Right atrium auricular region (tissue), 2 donors: Measurements from ENCODE around the gene SP140L. TPM values are rescaled to one million over a fixed set of nuclear protein-coding genes. Genes with fewer than 3 reads are reported as not detected.

Experiments used
- DNase-seq: peaks from one replicate; pipeline ENCODE4 v3.0.0-alpha.2; 2019; ENCODE audit warnings: low spot score
- H3K27ac ChIP-seq, 2 donors: fragments of 200-600 bp; sonication (generic); 1 replicate in 1 of 2; 2 replicates in 1 of 2; pipeline ENCODE4 v1.5.1; 2016 to 2019
- H3K27me3 ChIP-seq, 2 donors: fragments of 200-600 bp; sonication (generic); one replicate each; pipeline versions ENCODE4 v1.5.1 to v1.6.0; 2017 to 2019
- H3K36me3 ChIP-seq: fragments of 200-600 bp; sonication (generic); one replicate; pipeline ENCODE4 v1.5.1; 2016
- H3K4me1 ChIP-seq, 2 donors: fragments of 200-600 bp; sonication (generic); one replicate each; pipeline versions ENCODE4 v1.5.1 to v1.6.0; 2017 to 2019
- H3K4me3 ChIP-seq, 2 donors: fragments of 200-600 bp; sonication (generic); 1 replicate in 1 of 2; 2 replicates in 1 of 2; pipeline ENCODE4 v1.5.1; 2017 to 2019; ENCODE audit warnings: mild to moderate bottlenecking in 1 of 2, moderate library complexity in 1 of 2
- H3K9me3 ChIP-seq, 2 donors: fragments of 200-600 bp; sonication (generic); one replicate each; pipeline ENCODE4 v1.5.1; 2019
- CTCF ChIP-seq, 2 donors: fragments of 200-600 bp; sonication (generic); IDR thresholded peaks; one replicate each; pipeline ENCODE4 v1.5.1; 2019; ENCODE audit warnings: antibody characterized with exemption in 2 of 2
- total RNA-seq, 2 donors: library from RNA; depleted of rRNA; stranded (reverse); fragments of >200 nt; gene quantifications; one replicate each; pipeline ENCODE4 v1.1.0, GENCODE V29; 2016

SP140L gene
- total RNA-seq, 2 donors from 2014 or later: 3.0 to 3.2 TPM

- Histone ChIP-seq H3K36me3 (peaks cover 58% of the 10 kb centered on the region), H3K27ac (no peak overlapping the region), H3K4me3 (no peak overlapping the region), H3K27me3 (no peaks in the 10 kb centered on the region), H3K4me1 (no peaks in the 10 kb centered on the region), H3K9me3 (no peaks in the 10 kb centered on the region)
- DNase-seq: no peak
- TF ChIP-seq CTCF (IDR thresholded peaks at IDR 0.05): no peak
Observed at GRCh38 chr2:230449901-230450467, 123.0 kb downstream of the SP140L start.

- no peak overlapping the region for H3K27ac ChIP-seq
- H3K4me1 ChIP-seq: no peaks in the 10 kb centered on the region
- TF ChIP-seq CTCF (IDR thresholded peaks at IDR 0.05): no peak
- no peaks in the 10 kb centered on the region for H3K27me3 ChIP-seq
- no peak for DNase-seq
- no peak overlapping the region for H3K4me3 ChIP-seq
- peaks cover 56% of the 10 kb centered on the region for H3K36me3 ChIP-seq
- peaks cover 0 to 4% of the 10 kb centered on the region in 2 donors for H3K9me3 ChIP-seq
Observed at GRCh38 chr2:230453006-230453405, 126.0 kb downstream of the SP140L start.

Other genes starting within 250 kb of the SP140L start
- gene SP110, start 107.2 kb upstream of the SP140L start, total RNA-seq: 10 to 100 TPM in 1 of 2 donors, 1 to 10 TPM in 1; 7.5 to 10.3 TPM
- gene SP140, start 101.5 kb upstream of the SP140L start, total RNA-seq: under 1 TPM; 0.26 to 0.55 TPM
- 10 to 100 TPM; 66.5 to 80.1 TPM for gene SP100, start 89.0 kb downstream of the SP140L start, total RNA-seq